HL-60 (cell line): Measurements from ENCODE around the gene SCAMP2.

Source experiments
- POLR2AphosphoS5 ChIP-seq: IDR thresholded peaks from 2 replicates; pipeline ENCODE4 v1.6.1; 2012; ENCODE audit warnings: low read depth
- TF ChIP-seq, protein P1 (sequence below): IDR thresholded peaks from one replicate; pipeline ENCODE4 v1.5.1; 2011; ENCODE audit warnings: low read length, control low read depth, inconsistent platforms; ENCODE audit not compliant: insufficient read depth

DNA sequence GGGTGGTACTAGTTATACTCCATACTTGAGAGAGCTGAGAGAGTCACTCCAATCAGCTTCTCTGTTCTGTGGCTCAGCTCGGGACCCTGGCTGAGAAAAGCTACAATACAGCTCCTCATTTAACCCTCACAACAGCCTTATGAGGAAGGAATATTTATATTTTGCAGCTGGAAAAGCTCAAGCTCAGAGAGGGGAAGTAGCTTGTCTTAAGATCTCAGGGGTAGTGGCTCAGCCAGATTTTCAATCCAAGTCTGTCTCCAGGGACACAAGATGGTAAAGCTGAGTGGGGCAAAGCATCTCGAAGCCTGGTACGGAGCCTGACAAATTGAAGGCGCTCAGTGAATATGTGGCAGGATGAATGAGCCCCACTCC lies 14.8 kb downstream of the SCAMP2 start:
- TF ChIP-seq, protein P1, sequence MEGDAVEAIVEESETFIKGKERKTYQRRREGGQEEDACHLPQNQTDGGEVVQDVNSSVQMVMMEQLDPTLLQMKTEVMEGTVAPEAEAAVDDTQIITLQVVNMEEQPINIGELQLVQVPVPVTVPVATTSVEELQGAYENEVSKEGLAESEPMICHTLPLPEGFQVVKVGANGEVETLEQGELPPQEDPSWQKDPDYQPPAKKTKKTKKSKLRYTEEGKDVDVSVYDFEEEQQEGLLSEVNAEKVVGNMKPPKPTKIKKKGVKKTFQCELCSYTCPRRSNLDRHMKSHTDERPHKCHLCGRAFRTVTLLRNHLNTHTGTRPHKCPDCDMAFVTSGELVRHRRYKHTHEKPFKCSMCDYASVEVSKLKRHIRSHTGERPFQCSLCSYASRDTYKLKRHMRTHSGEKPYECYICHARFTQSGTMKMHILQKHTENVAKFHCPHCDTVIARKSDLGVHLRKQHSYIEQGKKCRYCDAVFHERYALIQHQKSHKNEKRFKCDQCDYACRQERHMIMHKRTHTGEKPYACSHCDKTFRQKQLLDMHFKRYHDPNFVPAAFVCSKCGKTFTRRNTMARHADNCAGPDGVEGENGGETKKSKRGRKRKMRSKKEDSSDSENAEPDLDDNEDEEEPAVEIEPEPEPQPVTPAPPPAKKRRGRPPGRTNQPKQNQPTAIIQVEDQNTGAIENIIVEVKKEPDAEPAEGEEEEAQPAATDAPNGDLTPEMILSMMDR, result no peak
- no peak for TF ChIP-seq POLR2AphosphoS5
